ENCODE measurements around the gene TUBB4A. TPM values are rescaled to one million over a fixed set of nuclear protein-coding genes. Genes with fewer than 3 reads are reported as not detected.

Gene TUBB4A
- total and polyA plus RNA-seq, 2 donors (not counting 1 experiment from before 2014, with no cell fraction given): not detected

DNA sequence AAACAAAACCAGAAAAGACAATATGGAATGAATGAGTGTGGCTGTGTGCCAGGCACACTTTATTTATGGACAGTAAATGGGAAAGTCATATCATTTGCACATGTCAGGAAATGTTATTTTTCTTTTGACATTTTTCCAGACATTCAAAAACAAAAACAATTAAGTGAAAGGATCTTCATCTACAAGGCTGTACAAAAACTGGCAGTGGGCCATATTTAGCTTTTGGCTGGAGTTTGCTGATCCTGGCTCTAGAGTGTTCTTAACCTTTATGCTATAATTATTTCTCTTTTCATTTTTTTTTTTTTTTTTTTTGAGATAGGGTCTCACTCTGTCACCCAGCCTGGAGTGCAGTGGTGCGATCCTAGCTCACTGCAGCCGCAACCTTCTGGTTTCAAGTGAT is 22.2 kb upstream of the TUBB4A start:
- Histone ChIP-seq H3K4me2 (ENCODE audit: extremely low read depth, insufficient read depth, low read length) (no peak overlapping the region), H3K79me2 (ENCODE audit: control insufficient read depth, insufficient read depth, low read length) (no peaks in the 10 kb centered on the region), H3K27ac (ENCODE audit: insufficient read depth, low read length) (no peak overlapping the region), H3K4me3 (replicated peaks in 1 of 4; ENCODE audit: control extremely low read depth in 1 of 4, insufficient read depth in 1 of 4, low read depth in 3 of 4, low read length in 4 of 4) (no peak overlapping the region), H4K20me1 (ENCODE audit: control insufficient read depth, extremely low read depth, insufficient read depth, low read length) (no peaks in the 10 kb centered on the region), H2AFZ (ENCODE audit: low read length) (no peak overlapping the region), H3K9me3 (ENCODE audit: control insufficient read depth, insufficient read depth, low read depth, low read length) (no peaks in the 10 kb centered on the region), H3K9ac (ENCODE audit: insufficient read depth, low read length) (no peak overlapping the region), H3K27me3 (ENCODE audit: control insufficient read depth, insufficient read depth, low read length) (no peaks in the 10 kb centered on the region), H3K4me1 (ENCODE audit: control insufficient read depth, extremely low read depth, insufficient read depth, low read length) (no peaks in the 10 kb centered on the region), H3K36me3 (ENCODE audit: control insufficient read depth, insufficient read depth, low read length) (no peaks in the 10 kb centered on the region)
- DNase-seq (ENCODE audit: low read depth in 2 of 2): no peak
- TF ChIP-seq EZH2 (IDR thresholded peaks at IDR 0.05; ENCODE audit: low read length, missing control alignments): no peak
- TF ChIP-seq, protein P1, sequence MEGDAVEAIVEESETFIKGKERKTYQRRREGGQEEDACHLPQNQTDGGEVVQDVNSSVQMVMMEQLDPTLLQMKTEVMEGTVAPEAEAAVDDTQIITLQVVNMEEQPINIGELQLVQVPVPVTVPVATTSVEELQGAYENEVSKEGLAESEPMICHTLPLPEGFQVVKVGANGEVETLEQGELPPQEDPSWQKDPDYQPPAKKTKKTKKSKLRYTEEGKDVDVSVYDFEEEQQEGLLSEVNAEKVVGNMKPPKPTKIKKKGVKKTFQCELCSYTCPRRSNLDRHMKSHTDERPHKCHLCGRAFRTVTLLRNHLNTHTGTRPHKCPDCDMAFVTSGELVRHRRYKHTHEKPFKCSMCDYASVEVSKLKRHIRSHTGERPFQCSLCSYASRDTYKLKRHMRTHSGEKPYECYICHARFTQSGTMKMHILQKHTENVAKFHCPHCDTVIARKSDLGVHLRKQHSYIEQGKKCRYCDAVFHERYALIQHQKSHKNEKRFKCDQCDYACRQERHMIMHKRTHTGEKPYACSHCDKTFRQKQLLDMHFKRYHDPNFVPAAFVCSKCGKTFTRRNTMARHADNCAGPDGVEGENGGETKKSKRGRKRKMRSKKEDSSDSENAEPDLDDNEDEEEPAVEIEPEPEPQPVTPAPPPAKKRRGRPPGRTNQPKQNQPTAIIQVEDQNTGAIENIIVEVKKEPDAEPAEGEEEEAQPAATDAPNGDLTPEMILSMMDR (conservative IDR thresholded peaks at IDR 0.05 in 1 of 2, IDR thresholded peaks at IDR 0.05 in 1 of 2; ENCODE audit: low read depth in 1 of 2, low read length in 2 of 2): no peak

DNA sequence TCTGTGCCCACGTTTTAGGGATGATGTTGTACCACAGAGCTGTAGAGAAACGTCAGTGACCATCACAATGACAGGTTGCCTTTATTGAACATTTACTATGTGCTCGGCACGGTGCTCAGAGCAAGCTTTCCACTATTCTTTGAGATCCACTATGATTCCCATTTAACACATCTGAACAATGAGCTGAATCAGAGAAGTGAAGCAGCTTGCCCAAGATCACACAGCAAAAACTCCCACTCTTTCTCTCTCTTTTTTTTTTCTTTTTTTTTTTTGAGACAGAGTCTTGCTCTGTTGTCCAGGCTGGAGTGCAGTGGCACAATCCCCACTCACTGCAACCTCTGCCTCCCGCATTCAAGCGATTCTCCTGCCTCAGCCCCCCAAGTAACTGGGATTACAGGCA is 20.6 kb upstream of the TUBB4A start:
- no peaks in the 10 kb centered on the region for H4K20me1 ChIP-seq (ENCODE audit: control insufficient read depth, extremely low read depth, insufficient read depth, low read length)
- H3K4me3 ChIP-seq (replicated peaks in 1 of 4; ENCODE audit: control extremely low read depth in 1 of 4, insufficient read depth in 1 of 4, low read depth in 3 of 4, low read length in 4 of 4): no peak overlapping the region
- H3K79me2 ChIP-seq (ENCODE audit: control insufficient read depth, insufficient read depth, low read length): no peaks in the 10 kb centered on the region
- no peak for DNase-seq (ENCODE audit: low read depth in 2 of 2)
- no peak overlapping the region for H2AFZ ChIP-seq (ENCODE audit: low read length)
- no peaks in the 10 kb centered on the region for H3K27me3 ChIP-seq (ENCODE audit: control insufficient read depth, insufficient read depth, low read length)
- no peak overlapping the region for H3K4me2 ChIP-seq (ENCODE audit: extremely low read depth, insufficient read depth, low read length)
- no peak overlapping the region for H3K27ac ChIP-seq (ENCODE audit: insufficient read depth, low read length)
- no peak for TF ChIP-seq EZH2 (IDR thresholded peaks at IDR 0.05; ENCODE audit: low read length, missing control alignments)
- TF ChIP-seq, protein P1 (conservative IDR thresholded peaks at IDR 0.05 in 1 of 2, IDR thresholded peaks at IDR 0.05 in 1 of 2; ENCODE audit: low read depth in 1 of 2, low read length in 2 of 2): no peak
- no peaks in the 10 kb centered on the region for H3K4me1 ChIP-seq (ENCODE audit: control insufficient read depth, extremely low read depth, insufficient read depth, low read length)
- no peaks in the 10 kb centered on the region for H3K9me3 ChIP-seq (ENCODE audit: control insufficient read depth, insufficient read depth, low read depth, low read length)
- H3K36me3 ChIP-seq (ENCODE audit: control insufficient read depth, insufficient read depth, low read length): no peaks in the 10 kb centered on the region
- H3K9ac ChIP-seq (ENCODE audit: insufficient read depth, low read length): no peak overlapping the region

DNA sequence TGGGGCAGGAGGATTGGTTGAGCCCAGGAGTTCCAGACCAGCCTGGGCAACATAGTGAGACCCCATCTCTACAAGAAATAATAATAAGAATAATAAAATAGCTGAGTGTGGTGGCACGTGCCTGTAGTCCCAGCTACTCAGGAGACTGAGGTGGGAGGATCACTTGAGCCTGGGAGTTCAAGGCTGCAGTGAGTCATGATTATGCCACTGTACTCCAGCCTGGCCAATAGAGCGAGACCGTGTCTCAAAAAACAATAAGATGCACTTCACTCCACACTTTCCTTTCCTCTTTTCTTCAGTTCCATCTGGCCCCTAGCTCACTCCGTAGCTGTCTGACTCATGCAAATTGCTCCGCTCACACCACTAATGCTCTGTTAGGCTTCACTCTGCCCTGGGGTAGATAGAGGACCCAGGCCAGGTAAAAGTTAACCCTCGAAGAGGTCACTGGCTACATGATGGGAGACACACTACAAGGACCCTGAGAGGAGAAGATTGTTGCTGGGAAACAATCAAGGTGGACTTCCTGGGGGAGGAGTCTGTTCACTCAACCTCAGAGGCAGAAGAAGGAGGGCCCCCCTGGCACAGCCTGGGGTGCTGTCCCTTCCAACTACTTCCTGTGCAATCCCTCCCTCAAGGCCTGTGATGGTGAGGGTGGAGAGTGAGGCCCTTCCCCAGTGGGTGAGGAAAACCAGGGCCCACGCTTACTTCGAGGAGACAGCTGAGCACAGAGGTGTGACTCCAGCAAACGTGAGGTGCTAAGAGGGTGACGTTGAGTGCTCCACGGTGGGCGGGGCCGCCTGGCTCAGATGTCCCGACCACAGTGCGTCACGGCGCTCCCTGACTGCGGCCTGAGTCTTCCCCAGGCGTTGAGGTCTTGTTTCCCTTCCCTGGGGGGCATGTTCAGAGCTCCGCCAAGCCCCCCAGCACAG is 19.9 kb upstream of the TUBB4A start:
- H3K9ac ChIP-seq (ENCODE audit: insufficient read depth, low read length): no peak overlapping the region
- H3K36me3 ChIP-seq (ENCODE audit: control insufficient read depth, insufficient read depth, low read length): no peaks in the 10 kb centered on the region
- H3K27me3 ChIP-seq (ENCODE audit: control insufficient read depth, insufficient read depth, low read length): no peaks in the 10 kb centered on the region
- no peaks in the 10 kb centered on the region for H3K9me3 ChIP-seq (ENCODE audit: control insufficient read depth, insufficient read depth, low read depth, low read length)
- TF ChIP-seq, protein P1 (conservative IDR thresholded peaks at IDR 0.05 in 1 of 2, IDR thresholded peaks at IDR 0.05 in 1 of 2; ENCODE audit: low read depth in 1 of 2, low read length in 2 of 2): no peak
- TF ChIP-seq EZH2 (IDR thresholded peaks at IDR 0.05; ENCODE audit: low read length, missing control alignments): no peak
- no peak overlapping the region for H3K27ac ChIP-seq (ENCODE audit: insufficient read depth, low read length)
- H4K20me1 ChIP-seq (ENCODE audit: control insufficient read depth, extremely low read depth, insufficient read depth, low read length): no peaks in the 10 kb centered on the region
- H3K4me1 ChIP-seq (ENCODE audit: control insufficient read depth, extremely low read depth, insufficient read depth, low read length): no peaks in the 10 kb centered on the region
- peak in 1 of 2 donors; percentile 42 for DNase-seq (ENCODE audit: low read depth in 2 of 2)
- H3K79me2 ChIP-seq (ENCODE audit: control insufficient read depth, insufficient read depth, low read length): no peaks in the 10 kb centered on the region
- H2AFZ ChIP-seq (ENCODE audit: low read length): no peak overlapping the region
- no peak overlapping the region for H3K4me3 ChIP-seq (replicated peaks in 1 of 4; ENCODE audit: control extremely low read depth in 1 of 4, insufficient read depth in 1 of 4, low read depth in 3 of 4, low read length in 4 of 4)
- no peak overlapping the region for H3K4me2 ChIP-seq (ENCODE audit: extremely low read depth, insufficient read depth, low read length)

Measured in fibroblast of lung (primary cell).